OCI-LY3 (cell line): ENCODE data around the gene TBCCD1.
A peak's percentile ranks its signal among the peaks of the same experiment; 100 is the strongest.

Experiments used
- H2AFZ ChIP-seq: fragments of 200-600, 300-600 bp; shearing (Covaris generic); 2 replicates; pipeline ENCODE4 v1.6.0; 2014; ENCODE audit warnings: antibody characterized with exemption, low read depth, low read length
- H3K27ac ChIP-seq: fragments of 200-600, 300-600 bp; sonication (generic); 2 replicates; pipeline ENCODE4 v1.5.1; 2014; ENCODE audit warnings: mild to moderate bottlenecking, low read length, moderate library complexity, mixed read lengths
- H3K27me3 ChIP-seq: fragments of 200-600, 300-600 bp; sonication (generic); 2 replicates; pipeline ENCODE4 v1.6.1; 2014; ENCODE audit warnings: low read depth, low read length, mixed read lengths
- H3K36me3 ChIP-seq: fragments of 200-600, 300-600 bp; sonication (generic); replicated peaks from 2 replicates; pipeline ENCODE3; 2014; ENCODE audit warnings: low read depth, low read length, mixed read lengths
- H3K4me1 ChIP-seq: fragments of 300-600, 200-600 bp; sonication (generic); 2 replicates; pipeline ENCODE4 v1.6.1; 2014; ENCODE audit warnings: low read length, mixed read lengths
- H3K4me2 ChIP-seq: fragments of 200-600, 300-600 bp; sonication (generic); 2 replicates; pipeline ENCODE4 v1.6.1; 2014; ENCODE audit warnings: low read length, mixed read lengths
- H3K4me3 ChIP-seq: fragments of 300-600, 200-600 bp; sonication (generic); 2 replicates; pipeline ENCODE4 v1.5.1; 2014; ENCODE audit warnings: antibody characterized with exemption, mild to moderate bottlenecking, low read length, moderate library complexity
- H3K79me2 ChIP-seq: fragments of 300-600, 200-600 bp; shearing (Covaris generic); 2 replicates; pipeline ENCODE4 v1.6.1; 2014; ENCODE audit warnings: mild to moderate bottlenecking, low read length, mixed read lengths
- H3K9ac ChIP-seq: fragments of 300-600, 200-600 bp; shearing (Covaris generic); 2 replicates; pipeline ENCODE4 v1.6.0; 2014; ENCODE audit warnings: mild to moderate bottlenecking, low read length, moderate library complexity
- H3K9me3 ChIP-seq: fragments of 200-600, 300-600 bp; shearing (Covaris generic); 2 replicates; pipeline ENCODE4 v1.6.1; 2014; ENCODE audit warnings: low read length, mixed read lengths; ENCODE audit not compliant: insufficient read depth
- H4K20me1 ChIP-seq: fragments of 200-600, 300-600 bp; sonication (generic); 2 replicates; pipeline ENCODE4 v1.6.1; 2016; ENCODE audit warnings: low read length, mixed read lengths; ENCODE audit not compliant: insufficient read depth
- EZH2phosphoT487 ChIP-seq: fragments of 200-600 bp; shearing (Covaris generic); IDR thresholded peaks from 2 replicates; pipeline ENCODE4 v1.6.1; 2018; ENCODE audit warnings: antibody characterized with exemption, mixed run types, low read depth
- TF ChIP-seq, protein P1 (sequence below): fragments of 200-600, 300-600 bp; sonication (generic); IDR thresholded peaks from 2 replicates; pipeline ENCODE4 v1.5.1; 2014; ENCODE audit warnings: antibody characterized with exemption, low read length, low read depth

TBCCD1 gene

DNA sequence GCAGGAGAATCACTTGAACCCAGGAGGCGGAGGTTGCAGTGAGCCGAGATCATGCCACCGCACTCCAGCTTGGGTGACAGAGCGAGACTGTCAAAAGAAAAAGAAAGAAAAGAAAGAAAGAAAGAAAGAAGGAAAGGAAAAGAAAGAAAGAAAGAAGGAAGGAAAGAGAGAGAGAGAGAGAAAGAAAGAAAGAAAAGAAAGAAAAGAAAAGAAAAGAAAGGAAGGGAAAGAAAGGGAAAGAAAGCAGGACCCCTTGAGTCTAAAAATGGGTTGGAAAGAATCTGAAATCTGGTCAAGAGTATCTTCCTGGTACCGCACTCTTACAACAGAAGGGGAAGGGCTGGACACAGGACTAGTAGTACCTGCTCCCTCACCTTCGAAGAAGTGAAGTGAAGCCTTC is 42.5 kb downstream of the TBCCD1 start:
- Histone ChIP-seq H3K27ac (peak overlapping the region; percentile 90), H3K4me1 (peaks cover 92% of the 10 kb centered on the region), H3K36me3 (no peaks in the 10 kb centered on the region), H4K20me1 (no peaks in the 10 kb centered on the region), H3K4me3 (no peak overlapping the region), H3K4me2 (peak overlapping the region; percentile 65; the same call in 1 of the 2 replicates), H3K9me3 (no peaks in the 10 kb centered on the region), H3K9ac (peak overlapping the region; percentile 60), H3K27me3 (no peaks in the 10 kb centered on the region), H2AFZ (no peak overlapping the region), H3K79me2 (no peaks in the 10 kb centered on the region)
- TF ChIP-seq, protein P1, sequence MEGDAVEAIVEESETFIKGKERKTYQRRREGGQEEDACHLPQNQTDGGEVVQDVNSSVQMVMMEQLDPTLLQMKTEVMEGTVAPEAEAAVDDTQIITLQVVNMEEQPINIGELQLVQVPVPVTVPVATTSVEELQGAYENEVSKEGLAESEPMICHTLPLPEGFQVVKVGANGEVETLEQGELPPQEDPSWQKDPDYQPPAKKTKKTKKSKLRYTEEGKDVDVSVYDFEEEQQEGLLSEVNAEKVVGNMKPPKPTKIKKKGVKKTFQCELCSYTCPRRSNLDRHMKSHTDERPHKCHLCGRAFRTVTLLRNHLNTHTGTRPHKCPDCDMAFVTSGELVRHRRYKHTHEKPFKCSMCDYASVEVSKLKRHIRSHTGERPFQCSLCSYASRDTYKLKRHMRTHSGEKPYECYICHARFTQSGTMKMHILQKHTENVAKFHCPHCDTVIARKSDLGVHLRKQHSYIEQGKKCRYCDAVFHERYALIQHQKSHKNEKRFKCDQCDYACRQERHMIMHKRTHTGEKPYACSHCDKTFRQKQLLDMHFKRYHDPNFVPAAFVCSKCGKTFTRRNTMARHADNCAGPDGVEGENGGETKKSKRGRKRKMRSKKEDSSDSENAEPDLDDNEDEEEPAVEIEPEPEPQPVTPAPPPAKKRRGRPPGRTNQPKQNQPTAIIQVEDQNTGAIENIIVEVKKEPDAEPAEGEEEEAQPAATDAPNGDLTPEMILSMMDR = no peak
- TF ChIP-seq EZH2phosphoT487 = no peak

DNA sequence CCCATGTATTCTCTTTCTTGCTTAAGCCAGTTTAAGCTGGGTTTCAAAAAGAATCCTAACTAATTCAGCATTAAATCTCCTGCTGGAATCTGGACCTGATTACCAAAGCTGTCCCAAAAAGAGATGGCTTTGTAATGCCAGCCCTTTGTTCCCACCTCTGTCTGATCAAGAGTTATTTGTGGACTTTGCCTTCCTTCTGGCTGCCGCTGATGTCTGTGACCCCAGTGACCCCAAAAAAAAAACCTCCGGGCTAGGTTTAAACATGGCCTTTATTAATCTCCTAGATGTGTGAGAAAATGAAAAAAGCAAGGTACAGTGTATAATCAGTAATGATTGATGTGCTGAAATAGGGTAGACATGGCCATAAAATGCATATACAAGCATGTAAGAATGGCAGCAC is 43.7 kb downstream of the TBCCD1 start:
- Histone ChIP-seq H3K9ac (no peak overlapping the region), H3K4me3 (no peak overlapping the region), H3K4me2 (no peak overlapping the region), H3K4me1 (peaks cover 92% of the 10 kb centered on the region), H4K20me1 (no peaks in the 10 kb centered on the region), H3K79me2 (no peaks in the 10 kb centered on the region), H3K9me3 (no peaks in the 10 kb centered on the region), H3K36me3 (no peaks in the 10 kb centered on the region), H3K27ac (0 out of 2 replicates have a peak overlapping the region, but pooled peaks have one; percentile 15), H2AFZ (no peak overlapping the region), H3K27me3 (no peaks in the 10 kb centered on the region)
- TF ChIP-seq EZH2phosphoT487 = no peak
- TF ChIP-seq, protein P1 = no peak

DNA sequence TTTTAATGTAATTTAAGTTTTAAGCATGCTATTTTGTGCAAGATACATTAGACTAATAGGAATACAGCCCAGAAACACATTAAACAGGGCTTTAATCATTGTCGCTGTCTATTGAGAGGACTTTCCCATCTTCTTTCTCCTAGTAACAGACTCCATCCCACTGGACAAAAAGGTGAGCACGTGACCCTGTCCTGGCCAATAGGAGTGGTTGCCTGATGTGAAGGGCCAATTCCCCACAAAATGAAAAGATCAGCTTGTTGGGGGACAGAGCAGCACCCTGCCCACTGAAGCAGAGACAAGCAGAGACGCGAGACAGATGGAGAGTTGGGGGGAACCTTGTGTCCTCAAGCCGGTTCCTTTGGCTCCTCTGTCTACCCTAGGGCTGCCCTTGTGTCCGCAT is 44.1 kb downstream of the TBCCD1 start:
- Histone ChIP-seq H3K27me3 (no peaks in the 10 kb centered on the region), H3K4me2 (no peak overlapping the region), H3K36me3 (no peaks in the 10 kb centered on the region), H3K79me2 (no peaks in the 10 kb centered on the region), H3K4me1 (peaks cover 94% of the 10 kb centered on the region), H3K4me3 (no peak overlapping the region), H3K9ac (no peak overlapping the region), H3K9me3 (no peaks in the 10 kb centered on the region), H3K27ac (0 out of 2 replicates have a peak overlapping the region, but pooled peaks have one; percentile 15), H4K20me1 (no peaks in the 10 kb centered on the region), H2AFZ (no peak overlapping the region)
- TF ChIP-seq, protein P1 = no peak
- no peak for TF ChIP-seq EZH2phosphoT487

DNA sequence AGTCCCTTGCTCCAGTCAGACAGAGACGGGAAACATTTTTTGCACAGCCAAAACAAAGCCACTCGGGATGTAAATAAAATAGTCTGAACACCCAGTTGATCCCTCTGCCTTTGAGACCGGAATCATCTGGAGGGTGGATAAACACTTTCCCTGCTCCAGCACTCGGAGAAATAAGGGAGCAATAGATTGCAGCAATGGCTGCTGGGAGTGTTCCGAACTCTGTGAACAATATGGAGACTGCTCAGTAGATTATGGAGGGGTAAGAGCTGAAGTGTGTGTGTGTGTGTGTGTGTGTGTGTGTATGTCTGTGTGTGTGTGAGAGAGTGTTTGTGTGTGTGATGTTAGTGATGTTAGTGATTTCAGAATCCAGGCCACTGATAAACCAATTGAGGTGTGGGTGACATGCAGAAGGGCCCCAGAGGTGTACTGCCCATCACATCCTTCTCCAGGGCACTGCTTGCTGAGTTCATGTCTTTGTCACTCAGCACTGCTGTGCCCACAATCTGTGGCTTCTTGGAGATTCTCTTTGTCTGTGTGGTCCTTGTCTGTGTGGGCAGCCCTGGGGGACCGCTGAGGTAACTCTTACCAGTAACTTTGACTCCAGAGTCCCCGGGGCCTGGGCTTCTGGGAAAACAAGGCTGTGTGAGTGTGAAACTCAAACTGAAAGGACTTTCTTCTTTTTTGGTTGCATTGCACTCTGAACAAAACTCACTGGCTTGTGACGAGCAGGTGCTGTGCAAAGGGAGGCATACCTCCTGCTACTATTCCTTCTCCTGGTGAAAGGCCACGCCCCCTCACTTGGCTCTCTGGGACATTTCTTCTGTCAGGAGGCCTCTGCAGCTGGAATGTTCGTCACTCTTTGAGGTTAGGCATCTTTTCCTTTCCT is 45.9 kb downstream of the TBCCD1 start:
- Histone ChIP-seq H3K79me2 (no peaks in the 10 kb centered on the region), H3K4me2 (peak overlapping the region; percentile 70), H3K4me3 (peak overlapping the region; percentile 22; the same call in 1 of the 2 replicates), H3K27ac (peak overlapping the region; percentile 85), H3K9me3 (no peaks in the 10 kb centered on the region), H3K9ac (peak overlapping the region; percentile 64), H3K27me3 (no peaks in the 10 kb centered on the region), H3K4me1 (peaks cover 85% of the 10 kb centered on the region), H3K36me3 (no peaks in the 10 kb centered on the region), H4K20me1 (no peaks in the 10 kb centered on the region), H2AFZ (no peak overlapping the region)
- TF ChIP-seq EZH2phosphoT487 = no peak
- TF ChIP-seq, protein P1 = no peak
